NOMO-1 treated with DMSO at 0.1 percent for 48 hours (cell line): ENCODE results near the gene UBQLN1.
"Not testable (repeated sequence)": the region's sequence is repeated elsewhere in the genome, so short reads cannot be mapped to it uniquely, and the experiment has no call there.

Source experiments
- DNase-seq: peaks from one replicate; lab custom pipeline; 2025; ENCODE audit not compliant: unreplicated experiment; lab: John Stamatoyannopoulos, UW

Gene UBQLN1

DNA sequence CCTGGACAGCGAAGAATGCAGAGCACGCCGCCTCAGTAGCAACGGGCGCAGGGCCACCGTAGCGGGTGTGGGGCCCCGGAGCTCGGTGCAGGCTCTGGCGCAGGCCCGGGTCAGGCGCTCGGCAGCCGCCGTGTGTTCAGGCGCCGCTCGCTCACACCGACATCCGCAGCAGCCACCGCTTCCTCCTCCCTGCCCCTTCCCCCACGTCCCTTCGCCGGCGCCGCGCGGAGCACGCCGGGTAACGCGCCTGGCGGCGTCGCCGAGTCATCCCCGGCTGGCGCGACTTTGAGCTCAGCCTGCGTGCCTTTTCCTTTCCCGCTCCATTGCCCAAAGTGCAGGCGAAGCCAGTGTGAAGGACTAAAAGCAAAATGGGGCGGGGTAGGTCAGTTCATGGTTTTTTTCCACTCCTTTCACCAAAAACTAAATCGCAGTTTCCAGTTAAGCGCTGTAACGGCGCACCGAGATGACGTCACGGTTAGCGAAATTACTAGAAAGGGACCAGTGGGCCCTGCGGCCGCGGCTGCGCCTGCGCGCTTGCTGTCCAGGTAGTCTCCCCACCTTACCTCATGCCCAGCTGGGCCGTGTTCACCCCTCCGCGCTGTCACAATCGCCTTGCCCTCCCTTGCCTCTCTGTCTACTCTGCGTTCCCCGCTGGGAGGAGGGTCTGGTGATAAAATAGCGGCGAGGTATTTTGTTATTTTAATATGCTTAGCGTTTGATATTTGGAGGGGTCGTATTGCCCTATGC is at the start of gene UBQLN1:
Gene UBQLN1, minus strand, starts transcription at position 191 of the 747 bp plus-strand sequence. CDS start 279 bp downstream, outside the sequence.
- peak; percentile 60 for DNase-seq

DNA sequence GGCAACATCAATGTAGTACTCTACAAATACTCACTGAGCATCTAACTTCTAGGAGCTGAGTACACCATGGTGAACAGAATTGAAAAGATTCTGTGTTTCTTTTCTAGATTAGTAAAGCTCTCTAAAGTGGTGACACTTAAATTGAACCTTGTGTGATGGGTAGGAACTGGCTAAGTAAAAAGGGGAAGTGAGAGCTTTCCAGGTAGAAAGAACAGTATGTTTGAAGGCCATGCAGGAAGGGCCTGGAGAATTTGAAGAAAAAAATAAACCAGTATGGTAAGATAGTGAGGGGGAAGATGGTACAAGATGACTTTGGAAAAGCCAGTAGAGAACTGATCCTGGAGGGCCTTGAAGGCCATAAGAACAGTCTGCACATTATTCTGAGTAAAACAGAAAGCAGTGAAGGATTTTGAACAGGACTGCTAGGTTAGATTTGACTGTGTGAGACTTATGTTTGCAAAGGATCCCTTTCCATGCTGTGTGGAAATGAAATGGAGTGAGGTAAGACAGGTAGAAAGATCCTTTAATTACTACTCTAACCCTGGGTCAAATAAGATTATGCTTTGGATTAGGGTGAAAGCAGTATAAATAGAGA is 46.7 kb upstream of the UBQLN1 start:
- peak; percentile 12 for DNase-seq

DNA sequence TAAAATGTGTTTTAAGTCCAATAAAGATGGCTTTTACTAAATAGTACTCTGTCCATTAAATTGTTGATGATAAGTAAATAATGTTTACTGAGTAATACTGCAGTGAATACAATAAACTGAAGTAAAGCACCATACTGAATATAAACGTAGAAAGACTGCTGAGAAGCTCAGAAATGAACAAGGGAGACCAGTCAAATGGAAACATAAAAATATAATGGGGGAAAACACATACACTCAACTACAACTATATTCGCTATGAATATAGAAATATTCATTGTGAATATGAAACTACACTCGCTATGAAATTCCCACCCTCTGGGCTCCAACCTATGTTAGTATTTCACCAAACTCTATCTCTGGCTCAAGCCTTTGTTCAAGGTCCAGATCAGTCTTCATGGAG is 41.9 kb upstream of the UBQLN1 start:
- no peak for DNase-seq

DNA sequence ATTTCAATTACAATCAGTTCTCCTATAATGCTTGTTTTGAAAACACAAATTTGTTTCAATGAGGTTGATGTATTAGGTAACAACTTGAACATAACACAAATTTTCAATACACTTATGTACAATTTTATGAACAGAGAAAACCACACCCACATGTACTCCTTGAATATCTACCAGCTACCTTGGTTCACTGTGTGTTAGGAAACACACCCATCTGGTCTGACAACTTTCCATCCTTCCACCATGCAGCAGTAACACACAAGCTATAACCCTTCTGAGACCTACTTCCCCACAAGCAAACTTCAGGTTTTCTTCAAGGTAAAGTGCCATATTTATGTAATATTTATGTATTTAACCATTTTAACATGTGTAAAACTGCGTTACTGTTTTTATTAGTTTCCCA is 36.4 kb upstream of the UBQLN1 start:
- DNase-seq, result no peak

DNA sequence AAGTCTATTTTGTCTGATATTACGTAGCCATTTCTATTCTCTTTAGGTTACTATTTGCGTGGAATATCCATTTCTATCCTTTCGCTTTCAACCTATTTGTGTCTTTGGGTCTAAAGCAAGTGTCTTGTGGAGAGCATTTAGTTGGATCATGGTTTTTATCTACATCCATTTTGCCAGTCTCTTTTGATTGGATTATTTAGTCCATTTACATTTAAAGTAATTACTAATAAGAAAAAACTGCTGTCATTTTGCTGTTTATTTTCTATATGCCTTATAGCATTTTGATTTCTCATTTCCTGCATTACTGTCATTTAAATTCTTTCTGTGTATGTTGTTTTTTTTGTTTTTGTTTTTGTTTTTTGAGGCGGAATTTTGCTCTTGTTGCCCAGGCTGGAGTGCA is 26.0 kb upstream of the UBQLN1 start:
- DNase-seq, result no peak

DNA sequence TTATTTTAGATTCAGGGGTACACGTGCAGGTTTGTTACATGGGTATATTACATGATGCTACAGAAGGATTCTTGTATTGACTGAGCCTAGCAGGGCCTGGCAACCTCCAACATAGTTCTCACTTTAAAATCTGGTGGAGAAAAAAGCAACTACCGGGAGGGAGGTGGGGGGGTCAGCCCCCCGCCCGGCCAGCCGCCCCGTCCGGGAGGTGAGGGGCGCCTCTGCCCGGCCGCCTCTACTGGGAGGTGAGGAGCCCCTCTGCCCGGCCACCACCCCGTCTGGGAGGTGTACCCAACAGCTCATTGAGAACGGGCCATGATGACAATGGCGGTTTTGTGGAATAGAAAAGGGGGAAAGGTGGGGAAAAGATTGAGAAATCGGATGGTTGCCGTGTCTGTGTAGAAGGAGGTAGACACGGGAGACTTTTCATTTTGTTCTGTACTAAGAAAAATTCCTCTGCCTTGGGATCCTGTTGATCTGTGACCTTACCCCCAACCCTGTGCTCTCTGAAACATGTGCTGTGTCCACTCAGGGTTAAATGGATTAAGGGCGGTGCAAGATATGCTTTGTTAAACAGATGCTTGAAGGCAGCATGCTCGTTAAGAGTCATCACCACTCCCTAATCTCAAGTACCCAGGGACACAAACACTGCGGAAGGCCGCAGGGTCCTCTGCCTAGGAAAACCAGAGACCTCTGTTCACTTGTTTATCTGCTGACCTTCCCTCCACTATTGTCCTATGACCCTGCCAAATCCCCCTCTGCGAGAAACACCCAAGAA is 21.0 kb upstream of the UBQLN1 start:
- DNase-seq, result not testable (repeated sequence)

DNA sequence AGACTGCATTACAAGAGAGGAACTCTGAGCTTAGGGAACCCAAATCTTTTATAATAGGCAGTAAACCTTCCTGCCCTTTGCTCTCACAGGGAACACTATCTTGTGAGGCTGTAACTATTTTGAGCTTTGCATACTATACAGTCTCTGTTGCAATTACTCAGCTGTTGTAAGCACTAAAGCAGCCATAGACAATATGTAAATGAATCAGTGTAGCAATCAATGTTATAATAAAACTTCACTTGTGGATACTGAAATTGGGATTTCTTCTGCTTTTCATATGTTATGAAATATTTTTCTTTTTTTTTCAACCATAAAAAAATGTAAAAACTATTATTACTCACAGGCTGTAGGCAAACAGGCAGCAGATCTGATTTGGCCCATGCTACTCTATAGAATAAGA is 16.7 kb upstream of the UBQLN1 start:
- no peak for DNase-seq

DNA sequence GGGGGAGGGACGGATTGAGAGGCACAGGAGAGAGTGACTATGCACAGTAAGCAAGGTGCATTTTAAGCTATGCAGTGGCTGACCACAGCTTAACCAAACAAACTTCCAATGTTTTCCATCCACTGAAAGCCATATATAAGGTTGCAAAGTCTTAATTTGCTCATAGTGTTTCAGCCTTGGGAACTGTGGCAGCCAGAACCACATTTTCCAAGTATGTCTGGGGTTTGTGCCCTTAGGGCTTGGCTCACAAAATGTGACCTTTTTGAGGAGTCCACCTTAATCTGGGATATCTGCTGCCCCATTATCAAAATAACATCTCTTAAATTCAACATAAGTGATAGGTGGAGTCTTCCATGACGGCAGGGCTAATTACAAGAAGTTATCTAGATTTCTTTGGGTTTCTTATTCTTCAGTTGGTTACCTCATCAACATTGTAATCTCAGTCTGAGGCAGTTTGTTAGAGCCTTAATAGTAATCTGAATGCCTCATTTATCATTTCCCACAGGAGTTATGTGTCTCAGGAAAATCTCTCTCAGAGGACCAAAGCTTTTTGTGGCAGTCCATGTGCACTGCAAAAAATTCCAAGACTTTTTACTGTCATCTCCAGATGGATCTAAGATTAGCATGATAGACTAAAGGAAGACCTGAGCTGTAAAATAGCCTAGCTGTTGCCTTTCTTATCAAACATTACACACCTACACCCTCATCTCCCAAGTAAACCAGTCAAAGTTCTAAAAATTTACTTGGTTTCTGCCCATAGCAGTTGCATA is 15.2 kb upstream of the UBQLN1 start:
- no peak for DNase-seq

DNA sequence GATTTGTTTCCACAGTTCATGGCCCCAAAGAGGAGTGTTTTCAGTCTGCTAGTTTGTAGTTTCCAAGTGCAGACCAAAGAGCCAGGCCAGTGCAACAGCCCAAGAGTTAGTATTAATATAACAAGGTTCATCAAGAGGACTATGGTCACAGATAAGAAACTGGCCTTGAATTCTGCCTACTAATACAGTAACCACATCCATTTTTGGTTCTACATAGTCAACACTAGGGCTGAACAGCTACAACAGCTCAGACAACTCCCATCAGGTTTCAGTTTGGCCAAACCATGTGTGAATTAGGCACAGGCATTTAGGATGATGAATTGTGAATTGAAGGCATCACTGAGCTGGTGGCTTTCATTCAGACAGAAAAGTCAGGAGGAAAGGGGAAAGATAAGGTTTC is 13.8 kb upstream of the UBQLN1 start:
- DNase-seq, result no peak

DNA sequence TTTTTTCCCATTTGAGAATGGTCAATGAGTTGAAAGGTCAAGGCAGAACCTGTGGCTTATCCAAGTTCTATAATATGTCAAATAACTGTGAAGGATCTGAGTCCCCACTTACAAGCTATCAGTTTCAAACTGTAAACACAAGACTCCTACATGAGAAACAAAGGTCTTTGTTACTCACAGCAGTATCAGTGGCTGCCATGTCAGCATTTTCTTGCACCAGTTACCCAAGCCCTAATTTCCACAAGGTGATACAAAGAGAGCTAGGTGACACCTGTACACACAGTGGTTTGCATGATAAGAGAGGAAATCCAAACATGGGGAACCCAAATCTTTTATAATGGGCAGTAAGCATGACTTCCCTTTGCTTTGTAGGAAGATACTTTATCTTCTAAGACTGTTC is 8.0 kb upstream of the UBQLN1 start:
- DNase-seq, result no peak

DNA sequence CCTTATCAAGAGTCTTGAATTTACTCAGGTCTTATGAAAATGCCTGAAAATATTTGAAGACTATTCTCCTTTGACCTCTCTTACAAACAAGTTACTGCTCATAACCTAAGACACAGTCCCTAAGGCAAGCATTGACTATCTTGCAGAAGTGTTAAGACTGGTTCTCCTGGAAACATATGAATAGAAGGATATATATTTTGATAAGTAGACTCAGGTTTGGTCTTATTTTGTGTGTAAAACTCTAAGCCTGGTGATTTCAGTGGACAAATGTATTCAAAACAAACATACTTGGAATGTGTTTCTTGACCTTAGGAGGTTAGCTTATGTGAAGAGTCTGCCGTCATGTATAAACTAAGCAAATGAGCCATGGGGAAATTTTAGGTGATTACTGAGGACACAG is 7.5 kb upstream of the UBQLN1 start:
- no peak for DNase-seq

DNA sequence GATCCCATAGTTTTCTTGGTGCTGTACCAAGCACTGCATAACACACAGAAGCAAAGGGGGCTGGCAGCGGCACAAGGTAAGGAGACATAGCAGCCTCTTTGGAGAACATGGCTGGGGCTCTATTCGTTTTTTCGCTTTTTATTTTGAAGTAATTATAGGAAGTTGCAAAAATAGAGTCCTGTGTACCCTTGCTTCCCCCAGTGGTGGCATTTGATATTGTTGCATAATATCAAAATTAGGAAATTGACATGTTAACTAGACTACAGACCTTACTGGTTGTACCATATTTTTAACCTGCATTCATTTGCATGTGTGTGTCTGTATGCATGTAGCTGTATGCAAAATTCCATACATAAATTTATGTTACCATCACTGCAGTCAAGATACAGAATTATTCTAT is 6.6 kb upstream of the UBQLN1 start:
- DNase-seq, result peak; percentile 51

DNA sequence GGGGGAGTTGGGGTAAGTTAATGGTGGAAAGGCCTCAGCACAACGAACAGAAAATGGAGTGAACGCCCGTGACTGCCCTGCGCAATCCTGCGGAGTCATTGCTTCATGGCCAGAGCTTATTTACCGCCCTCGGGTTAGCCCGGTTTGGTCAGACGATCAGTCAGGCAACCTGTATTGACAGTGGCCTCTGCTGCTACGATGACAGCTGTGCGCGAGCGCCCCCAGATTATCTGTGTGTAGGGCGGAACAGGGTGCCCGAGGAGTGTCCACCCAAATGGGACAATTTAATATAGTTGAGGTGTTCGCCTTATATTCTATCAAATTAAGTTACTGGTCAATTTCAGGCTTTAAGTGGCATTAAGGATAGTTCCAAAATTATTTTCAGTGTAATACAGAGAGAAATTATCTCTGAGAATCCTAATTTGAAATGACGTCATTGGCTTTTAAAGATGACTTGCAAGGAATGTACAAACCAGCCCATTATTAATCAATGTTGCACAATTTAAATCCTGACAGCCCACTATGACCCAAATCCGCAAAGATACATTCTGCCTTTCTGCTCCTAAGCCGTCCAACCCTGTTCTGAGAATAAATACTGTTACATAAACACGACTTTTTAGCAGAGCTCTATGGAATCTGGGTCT is 879 bp upstream of the UBQLN1 start:
- DNase-seq, result peak; percentile 38

DNA sequence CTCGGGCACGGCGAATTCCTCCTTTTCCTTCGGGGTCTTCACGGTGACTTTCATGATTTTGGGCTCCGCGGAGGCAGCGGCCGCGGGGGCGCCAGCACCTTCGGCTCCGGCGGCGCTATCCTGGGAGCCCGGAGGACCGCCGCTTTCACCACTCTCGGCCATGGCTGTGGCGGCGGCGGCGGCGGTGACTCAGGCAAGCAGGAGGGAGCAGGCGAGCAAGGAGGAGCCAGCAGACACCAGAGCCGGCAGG is 315 bp downstream of the UBQLN1 start:
- DNase-seq, result peak; percentile 31

DNA sequence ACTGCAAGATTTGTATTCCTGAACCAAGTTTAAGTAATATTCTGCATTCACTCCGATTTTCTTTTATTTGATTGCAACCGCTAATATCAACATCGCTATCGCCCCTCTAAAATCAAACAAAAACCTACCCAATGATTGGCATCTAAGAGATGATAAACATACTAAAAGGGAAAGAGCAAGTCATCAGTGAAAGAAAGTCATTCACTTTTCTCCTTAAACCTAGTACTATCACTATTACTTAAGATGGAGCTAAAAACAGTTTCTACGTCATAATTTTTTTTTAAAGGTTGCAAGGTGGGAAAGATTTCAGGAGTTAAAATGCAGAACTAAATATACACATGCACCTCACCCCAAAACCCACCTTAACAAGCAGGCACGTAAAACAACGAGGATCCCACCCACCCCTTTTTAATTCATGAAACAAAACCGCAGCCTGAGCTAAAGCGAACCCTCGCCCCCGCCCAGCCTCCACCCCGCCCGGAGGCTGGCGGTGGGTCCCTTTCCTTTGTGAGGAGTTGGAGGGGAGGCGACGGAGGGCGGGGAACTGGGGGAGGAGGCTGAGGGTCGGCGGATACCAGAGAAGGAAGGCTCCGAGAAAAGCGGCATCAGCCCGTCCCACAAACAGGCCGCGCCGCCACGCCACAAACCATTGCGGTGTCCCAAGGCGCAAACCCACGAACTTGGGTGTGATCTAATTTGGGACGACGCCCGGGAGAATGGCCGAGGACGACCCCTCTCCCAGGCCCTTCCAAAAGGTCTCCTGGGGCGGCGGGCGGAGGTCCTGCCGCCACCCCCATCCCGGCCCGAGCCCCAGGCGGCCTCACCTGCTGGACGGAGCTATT is 861 bp downstream of the UBQLN1 start:
- DNase-seq, result no peak

DNA sequence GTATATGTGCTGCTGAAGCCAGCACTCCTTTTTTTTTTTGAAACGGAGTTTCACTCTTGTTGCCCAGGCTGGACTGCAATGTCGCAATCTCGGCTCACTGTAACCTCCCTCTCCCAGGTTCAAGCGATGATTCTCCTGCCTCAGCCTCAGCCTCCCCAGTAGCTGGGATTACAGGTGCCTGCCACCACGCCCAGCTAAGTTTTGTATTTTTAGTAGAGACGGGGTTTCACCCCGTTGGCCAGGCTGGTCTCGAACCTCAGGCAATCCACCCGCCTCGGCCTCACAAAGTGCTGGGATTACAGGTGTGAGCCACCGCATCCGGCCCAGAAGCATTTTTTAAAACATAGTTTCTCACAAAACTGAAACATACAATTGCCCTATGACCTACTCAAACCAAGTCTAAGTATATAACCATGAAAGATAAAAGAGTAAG is 2.5 kb downstream of the UBQLN1 start:
- DNase-seq, result not testable (repeated sequence)

DNA sequence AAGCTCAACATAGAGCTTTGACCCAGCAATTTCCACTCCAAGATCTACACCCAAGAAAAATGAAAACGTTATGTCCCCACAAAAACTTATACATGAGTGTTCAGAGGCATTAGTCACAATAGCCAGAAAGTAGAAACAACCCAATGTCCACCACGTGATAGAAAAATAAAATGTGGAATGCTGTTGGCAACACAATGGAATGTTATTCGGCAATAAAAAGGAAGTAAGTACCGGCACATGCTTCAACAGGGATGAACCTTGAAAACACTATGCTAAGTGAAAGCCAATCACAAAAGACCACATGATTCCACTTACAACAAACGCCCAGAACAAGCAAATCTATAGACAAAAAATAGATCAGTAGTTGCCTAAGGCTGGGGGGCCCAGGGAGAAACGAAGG is 6.0 kb downstream of the UBQLN1 start:
- no peak for DNase-seq

DNA sequence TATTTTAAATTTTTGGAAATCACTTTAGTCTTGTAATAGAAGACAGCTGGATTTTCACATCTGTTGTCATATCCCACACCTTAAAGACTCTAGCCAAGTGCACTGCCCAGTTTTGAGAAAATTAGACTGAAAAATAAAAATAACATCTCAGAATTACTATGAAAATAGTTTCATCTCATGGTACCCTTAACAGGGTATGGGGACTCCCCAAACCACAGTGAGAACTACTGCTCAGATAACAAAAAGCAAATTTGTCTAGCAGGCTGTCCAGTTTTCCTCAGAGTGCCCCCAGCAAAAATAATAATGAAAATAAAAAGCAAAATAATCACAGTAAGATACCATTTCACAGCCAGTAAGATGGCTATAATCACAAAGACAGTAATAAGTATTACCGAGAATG is 6.5 kb downstream of the UBQLN1 start:
- DNase-seq, result no peak

DNA sequence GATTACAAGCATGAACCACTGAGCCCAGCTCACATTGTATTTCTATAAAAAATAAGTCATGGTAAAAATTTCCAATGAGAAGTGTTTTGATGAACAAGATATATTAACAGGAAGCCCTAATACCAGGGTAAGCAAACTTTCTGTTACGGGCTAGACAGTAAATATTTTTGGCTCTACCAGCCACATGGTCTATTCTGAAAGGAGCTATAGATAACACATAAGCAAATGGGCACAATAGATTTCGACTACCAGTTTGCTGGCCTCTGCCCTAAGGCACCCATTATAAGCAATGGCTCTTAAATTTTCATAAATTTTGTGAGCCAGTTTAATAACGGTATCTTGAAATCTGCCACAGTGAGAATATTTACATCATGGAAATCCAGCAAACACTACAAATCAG is 8.1 kb downstream of the UBQLN1 start:
- no peak for DNase-seq

DNA sequence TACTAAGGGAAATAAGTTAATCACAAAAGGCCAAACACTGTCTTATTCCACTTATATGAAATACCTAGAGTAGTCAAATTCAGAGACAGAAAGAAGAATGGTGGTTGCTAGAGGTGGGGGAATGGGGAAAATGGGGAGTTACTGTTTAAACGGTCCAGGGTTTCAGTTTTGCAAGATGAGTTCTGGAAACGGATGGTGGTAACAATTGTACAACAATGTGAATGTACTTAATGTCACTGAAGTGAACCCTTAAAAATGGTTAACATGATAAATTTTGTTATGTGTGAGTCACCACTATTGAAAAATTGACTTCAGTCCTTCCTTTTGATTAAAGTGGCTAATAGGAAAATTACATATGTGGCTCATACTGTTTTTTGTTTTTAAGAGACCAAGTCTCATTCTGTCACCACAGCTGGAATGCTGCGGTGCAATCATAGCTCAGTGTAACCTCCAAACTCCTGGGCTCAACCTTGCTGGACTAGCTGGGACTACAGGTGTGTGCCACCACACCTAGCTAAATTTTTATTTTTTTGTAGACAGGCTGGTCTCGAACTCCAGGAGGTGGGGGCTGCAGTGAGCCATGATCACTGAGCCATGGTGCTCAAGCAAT is 8.7 kb downstream of the UBQLN1 start:
- DNase-seq, result no peak
